Endothelial cell of umbilical vein (primary cell): ENCODE data around the gene SLC37A1. TPM values are rescaled to one million over a fixed set of nuclear protein-coding genes. Genes with fewer than 3 reads are reported as not detected.

ENCODE experiments used
- BruUV-seq: library from RNA; stranded (reverse); fragments of 400-500 nt; replicated peaks from 2 replicates; lab custom pipeline; 2021; lab: Mats Ljungman, UMichigan
- CTCF ChIA-PET: fragments of 300-600, 350-600 bp; sonication (Branson Sonifier 250); formaldehyde crosslinking; loops from one replicate; lab custom pipeline; 2021; ENCODE audit warnings: antibody characterized with exemption, inconsistent platforms; lab: Charles Lee
- POLR2A ChIA-PET: fragments of 300-600, 350-600 bp; sonication (Branson Sonifier 250); formaldehyde crosslinking; loops from one replicate; lab custom pipeline; 2021; ENCODE audit warnings: antibody characterized with exemption, inconsistent platforms; lab: Charles Lee
- DNase-seq: peaks from one replicate; pipeline ENCODE4 v3.0.0-alpha.2; 2011; ENCODE audit warnings: low read depth, low spot score
- FAIRE-seq: peaks from 2 replicates; lab custom pipeline; 2011; peaks lifted over from hg19 to GRCh38; lab: Jason Lieb, UNC
- H2AFZ ChIP-seq: 2 replicates; pipeline ENCODE4 v1.6.0; 2012; ENCODE audit warnings: low read depth, low read length, control low read depth, inconsistent platforms
- H3K27ac ChIP-seq: 2 replicates; pipeline ENCODE4 v1.5.1; 2011; ENCODE audit warnings: low read depth, mild to moderate bottlenecking, control low read depth, low read length, moderate library complexity; ENCODE audit not compliant: insufficient read depth
- H3K27me3 ChIP-seq, 2 experiments: 2 replicates each; pipeline versions ENCODE4 v1.6.0 to v1.6.1; 2011; ENCODE audit warnings: low read length in 2 of 2, mixed read lengths in 1 of 2; ENCODE audit not compliant: control insufficient read depth in 2 of 2, insufficient read depth in 2 of 2
- H3K36me3 ChIP-seq, 2 experiments: 2 replicates in 1 of 2; 3 replicates in 1 of 2; pipeline ENCODE4 v1.5.1; 2011; ENCODE audit warnings: low read length in 2 of 2, mild to moderate bottlenecking in 1 of 2, moderate library complexity in 1 of 2; ENCODE audit not compliant: control insufficient read depth in 2 of 2, insufficient read depth in 2 of 2; ENCODE audit errors: extremely low read depth in 1 of 2
- H3K4me1 ChIP-seq: 3 replicates; pipeline ENCODE4 v1.5.1; 2011; ENCODE audit warnings: mild to moderate bottlenecking, low read length; ENCODE audit not compliant: control insufficient read depth, insufficient read depth; ENCODE audit errors: extremely low read depth
- H3K4me2 ChIP-seq: 2 replicates; pipeline ENCODE4 v1.6.1; 2011; ENCODE audit warnings: low read length, control low read depth, mixed read lengths; ENCODE audit not compliant: insufficient read depth
- H3K4me3 ChIP-seq, 3 experiments: fragments of 200-600 bp in 1 of 3; sonication (generic), shearing (Covaris generic) in 1 of 3; replicated peaks in 1 of 3; 2 replicates each; pipeline ENCODE4 v1.5.1; 2011 to 2016; ENCODE audit warnings: control low read depth in 3 of 3, low read length in 3 of 3, mild to moderate bottlenecking in 2 of 3, inconsistent platforms in 1 of 3, low read depth in 1 of 3, moderate library complexity in 1 of 3; ENCODE audit not compliant: insufficient read depth in 1 of 3
- H3K79me2 ChIP-seq: 2 replicates; pipeline ENCODE4 v1.6.0; 2012; ENCODE audit warnings: low read length, inconsistent platforms; ENCODE audit not compliant: control insufficient read depth, insufficient read depth
- H3K9ac ChIP-seq: replicated peaks from 2 replicates; pipeline ENCODE3; 2011; ENCODE audit warnings: low read length, control low read depth; ENCODE audit not compliant: insufficient read depth; ENCODE audit errors: extremely low read depth
- H3K9me1 ChIP-seq: replicated peaks from 3 replicates; pipeline ENCODE4 v1.6.0; 2011; ENCODE audit warnings: mild to moderate bottlenecking, low read length; ENCODE audit not compliant: control insufficient read depth, insufficient read depth; ENCODE audit errors: extremely low read depth
- H3K9me3 ChIP-seq: replicated peaks from 2 replicates; pipeline ENCODE4 v1.5.1; 2012; ENCODE audit warnings: low read length, inconsistent platforms; ENCODE audit not compliant: control insufficient read depth, insufficient read depth
- H4K20me1 ChIP-seq: replicated peaks from 2 replicates; pipeline ENCODE3; 2011; ENCODE audit warnings: mild to moderate bottlenecking, low read length; ENCODE audit not compliant: control insufficient read depth, insufficient read depth; ENCODE audit errors: extremely low read depth
- EZH2 ChIP-seq: IDR thresholded peaks from 2 replicates; pipeline ENCODE4 v1.6.1; 2012; ENCODE audit warnings: borderline replicate concordance, low read depth, mild to moderate bottlenecking, moderate library complexity, low read length, inconsistent platforms; ENCODE audit not compliant: severe bottlenecking
- FOS ChIP-seq: IDR thresholded peaks from 2 replicates; pipeline ENCODE4 v1.6.1; 2011; ENCODE audit warnings: mild to moderate bottlenecking, low read length, moderate library complexity, borderline replicate concordance; ENCODE audit not compliant: insufficient read depth
- GATA2 ChIP-seq: IDR thresholded peaks from 2 replicates; pipeline ENCODE4 v1.7.0; 2011; ENCODE audit warnings: low read depth, mild to moderate bottlenecking, moderate library complexity, mixed read lengths, low read length; ENCODE audit not compliant: insufficient read length, insufficient read depth
- JUN ChIP-seq: IDR thresholded peaks from 2 replicates; pipeline ENCODE4 v1.6.1; 2011; ENCODE audit warnings: borderline replicate concordance, low read depth; ENCODE audit not compliant: insufficient read length, insufficient read depth
- MYC ChIP-seq: IDR thresholded peaks from one replicate; pipeline ENCODE4 v1.6.1; 2011; ENCODE audit warnings: mild to moderate bottlenecking, low read depth, low read length
- POLR2A ChIP-seq: IDR thresholded peaks from 2 replicates; pipeline ENCODE4 v1.6.1; 2012; ENCODE audit warnings: low read depth, mild to moderate bottlenecking, control low read depth, low read length
- POLR2AphosphoS5 ChIP-seq: IDR thresholded peaks from 2 replicates; pipeline ENCODE4 v1.6.1; 2012; ENCODE audit warnings: low read depth, mild to moderate bottlenecking, control low read depth, low read length, moderate library complexity; ENCODE audit not compliant: insufficient read depth
- dilution Hi-C: fragments of 300-500 bp; cut with MboI; formaldehyde crosslinking; loops from one replicate; pipeline ENCODE4 v1.15.0; 2019; ENCODE audit warnings: low sequenced_read_pairs; ENCODE audit not compliant: extremely low pct_ligation_motif_present
- intact Hi-C: fragments of 100-400 bp; cut with micrococcal nuclease; formaldehyde crosslinking; loops from one replicate; pipeline ENCODE4 v1.10.0; 2022
- polyA plus RNA-seq, 4 experiments: library from polyadenylated mRNA; depleted of rRNA in 3 of 4; stranded (reverse) in 3 of 4; unstranded in 1 of 4; fragments of >200 nt; gene quantifications; 2 replicates each; pipeline versions ENCODE4 v1.2.1 to v1.2.3, GENCODE V29; 2011 to 2012; ENCODE audit warnings: missing spikeins in 1 of 4
- total RNA-seq: library from RNA; stranded (reverse); gene quantifications from 2 replicates; pipeline ENCODE4 v1.2.3, GENCODE V29; 2021
- TF ChIP-seq, protein P1 (sequence below), 2 donors: IDR thresholded peaks; 1 replicate in 1 of 2; 2 replicates in 1 of 2; pipeline ENCODE4 v1.5.1; 2011; ENCODE audit warnings: low read length in 2 of 2, mild to moderate bottlenecking in 2 of 2, moderate library complexity in 2 of 2, control low read depth in 1 of 2, inconsistent platforms in 1 of 2, low read depth in 1 of 2; ENCODE audit not compliant: insufficient read depth in 1 of 2; ENCODE audit errors: extremely low read depth in 1 of 2
- TF ChIP-seq, protein P2 (sequence below): IDR thresholded peaks from 2 replicates; pipeline ENCODE4 v1.6.1; 2011; ENCODE audit not compliant: insufficient read depth, insufficient read length

Gene SLC37A1
- total and polyA plus RNA-seq, 2 donors (not counting 3 experiments of a cell fraction or from before 2014, with no cell fraction given), result 4.7 to 7.6 TPM

DNA sequence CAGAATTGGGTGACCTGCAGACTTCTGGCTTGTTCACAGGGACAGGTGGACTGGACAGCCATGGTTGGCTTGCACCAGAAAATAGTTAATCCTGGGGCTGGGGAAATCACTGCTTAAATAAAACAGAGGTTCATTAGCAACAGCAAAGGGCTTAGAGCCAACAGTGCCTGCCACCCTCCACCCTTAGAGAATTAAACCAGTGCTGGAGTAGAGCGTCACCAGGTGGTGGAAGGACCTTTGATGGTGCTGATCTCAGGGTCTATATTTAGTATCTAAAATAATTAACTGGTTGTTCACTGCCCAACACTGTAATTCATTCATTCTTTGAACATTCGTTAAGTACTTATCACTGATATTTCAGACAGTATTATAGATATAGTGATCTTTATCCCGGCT lies 105.1 kb downstream of the SLC37A1 start:
- Histone ChIP-seq H3K4me2 (no peak overlapping the region), H4K20me1 (no peaks in the 10 kb centered on the region), H3K27ac (no peak overlapping the region), H3K9me1 (no peaks in the 10 kb centered on the region), H2AFZ (no peak overlapping the region), H3K36me3 (no peaks in the 10 kb centered on the region), H3K4me1 (no peaks in the 10 kb centered on the region), H3K79me2 (no peaks in the 10 kb centered on the region), H3K9ac (no peak overlapping the region), H3K9me3 (no peaks in the 10 kb centered on the region), H3K27me3 (peaks cover 3 to 7% of the 10 kb centered on the region in 2 experiments), H3K4me3 (no peak overlapping the region)
- FAIRE-seq (no peak), DNase-seq (no peak)
- BruUV-seq, result no TSS peak
- dilution Hi-C loops, result no loop called here
- ChIA-PET POLR2A (no interaction called here), CTCF (no interaction called here)
- TF ChIP-seq, protein P1, sequence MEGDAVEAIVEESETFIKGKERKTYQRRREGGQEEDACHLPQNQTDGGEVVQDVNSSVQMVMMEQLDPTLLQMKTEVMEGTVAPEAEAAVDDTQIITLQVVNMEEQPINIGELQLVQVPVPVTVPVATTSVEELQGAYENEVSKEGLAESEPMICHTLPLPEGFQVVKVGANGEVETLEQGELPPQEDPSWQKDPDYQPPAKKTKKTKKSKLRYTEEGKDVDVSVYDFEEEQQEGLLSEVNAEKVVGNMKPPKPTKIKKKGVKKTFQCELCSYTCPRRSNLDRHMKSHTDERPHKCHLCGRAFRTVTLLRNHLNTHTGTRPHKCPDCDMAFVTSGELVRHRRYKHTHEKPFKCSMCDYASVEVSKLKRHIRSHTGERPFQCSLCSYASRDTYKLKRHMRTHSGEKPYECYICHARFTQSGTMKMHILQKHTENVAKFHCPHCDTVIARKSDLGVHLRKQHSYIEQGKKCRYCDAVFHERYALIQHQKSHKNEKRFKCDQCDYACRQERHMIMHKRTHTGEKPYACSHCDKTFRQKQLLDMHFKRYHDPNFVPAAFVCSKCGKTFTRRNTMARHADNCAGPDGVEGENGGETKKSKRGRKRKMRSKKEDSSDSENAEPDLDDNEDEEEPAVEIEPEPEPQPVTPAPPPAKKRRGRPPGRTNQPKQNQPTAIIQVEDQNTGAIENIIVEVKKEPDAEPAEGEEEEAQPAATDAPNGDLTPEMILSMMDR (IDR thresholded peaks at IDR 0.05; ENCODE audit: extremely low read depth in 1 of 2, insufficient read depth in 1 of 2, low read depth in 1 of 2, low read length in 2 of 2), result no peak
- intact Hi-C loops, result no loop called here

DNA sequence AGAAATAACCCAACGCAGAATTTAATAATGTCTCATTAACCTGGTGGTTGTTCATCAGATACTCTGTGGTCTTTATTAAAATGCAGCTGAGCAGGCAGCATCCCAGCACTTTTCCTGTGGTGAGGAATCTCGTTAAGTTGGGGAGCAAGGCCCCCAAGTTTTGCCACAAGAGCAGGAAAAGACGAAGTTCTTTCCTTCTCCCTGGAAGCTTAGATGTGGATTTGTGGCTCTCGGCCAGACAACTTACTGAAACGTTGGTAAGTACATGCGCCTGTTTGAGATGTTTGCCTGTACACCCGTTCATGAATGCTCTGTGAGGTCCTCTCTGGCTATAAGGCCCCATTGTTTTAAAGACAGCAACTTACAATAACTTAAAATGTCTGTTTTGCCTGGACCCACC lies 105.5 kb downstream of the SLC37A1 start:
- dilution Hi-C loops (no loop called here), intact Hi-C loops (no loop called here)
- Histone ChIP-seq H3K4me2 (no peak overlapping the region), H3K9me1 (no peaks in the 10 kb centered on the region), H3K9me3 (no peaks in the 10 kb centered on the region), H3K27ac (no peak overlapping the region), H3K79me2 (no peaks in the 10 kb centered on the region), H4K20me1 (no peaks in the 10 kb centered on the region), H3K4me3 (no peak overlapping the region), H3K36me3 (no peaks in the 10 kb centered on the region), H3K4me1 (no peaks in the 10 kb centered on the region), H3K27me3 (peaks cover 3 to 7% of the 10 kb centered on the region in 2 experiments), H3K9ac (no peak overlapping the region), H2AFZ (no peak overlapping the region)
- DNase-seq, result no peak
- TF ChIP-seq, protein P2, sequence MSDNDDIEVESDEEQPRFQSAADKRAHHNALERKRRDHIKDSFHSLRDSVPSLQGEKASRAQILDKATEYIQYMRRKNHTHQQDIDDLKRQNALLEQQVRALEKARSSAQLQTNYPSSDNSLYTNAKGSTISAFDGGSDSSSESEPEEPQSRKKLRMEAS, result no peak
- TF ChIP-seq GATA2 (no peak), EZH2 (no peak), POLR2A (no peak), FOS (no peak), POLR2AphosphoS5 (no peak), MYC (no peak), JUN (no peak)
- TF ChIP-seq, protein P1 (IDR thresholded peaks at IDR 0.05; ENCODE audit: extremely low read depth in 1 of 2, insufficient read depth in 1 of 2, low read depth in 1 of 2, low read length in 2 of 2), result no peak
- BruUV-seq, result no TSS peak
- ChIA-PET POLR2A (no interaction called here), CTCF (no interaction called here)
- no peak for FAIRE-seq
